Uterus (tissue), 2 donors: ENCODE results near the gene SNRNP40.

Experiments used
- POLR2A ChIP-seq, 2 donors: fragments of 450-650 bp; IDR thresholded peaks; one replicate each; pipeline ENCODE4 v1.6.1; 2016; ENCODE audit warnings: antibody characterized with exemption in 2 of 2, mild to moderate bottlenecking in 1 of 2, moderate library complexity in 1 of 2
- TF ChIP-seq, protein P1 (sequence below), 4 experiments: fragments of 200-600 bp in 2 of 4; fragments of 450-650 bp in 2 of 4; sonication (generic) in 2 of 4; IDR thresholded peaks; one replicate each; pipeline ENCODE4 v1.5.1; 2016 to 2019; ENCODE audit warnings: antibody characterized with exemption in 4 of 4, mild to moderate bottlenecking in 2 of 4, moderate library complexity in 1 of 4

DNA sequence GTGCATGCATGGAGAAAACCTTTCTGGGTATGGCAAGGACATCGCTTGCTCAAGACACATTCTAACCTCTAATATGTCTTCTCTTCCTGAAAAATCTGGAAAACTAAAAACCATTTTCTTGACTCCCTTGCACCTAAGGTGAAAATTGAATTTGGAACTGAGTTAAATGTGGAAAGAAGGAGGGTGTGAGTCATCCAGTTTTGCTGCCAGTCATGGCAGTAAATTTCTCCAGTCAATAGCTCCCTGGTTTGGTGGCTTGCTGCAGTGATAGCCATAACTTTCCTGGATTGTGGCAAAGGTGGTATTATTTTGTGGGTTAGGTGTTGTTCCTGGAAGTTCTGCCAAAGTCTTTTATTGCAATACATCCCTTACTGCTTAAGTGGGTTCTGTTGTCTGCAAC lies 2.8 kb upstream of the SNRNP40 start:
- TF ChIP-seq, protein P1, sequence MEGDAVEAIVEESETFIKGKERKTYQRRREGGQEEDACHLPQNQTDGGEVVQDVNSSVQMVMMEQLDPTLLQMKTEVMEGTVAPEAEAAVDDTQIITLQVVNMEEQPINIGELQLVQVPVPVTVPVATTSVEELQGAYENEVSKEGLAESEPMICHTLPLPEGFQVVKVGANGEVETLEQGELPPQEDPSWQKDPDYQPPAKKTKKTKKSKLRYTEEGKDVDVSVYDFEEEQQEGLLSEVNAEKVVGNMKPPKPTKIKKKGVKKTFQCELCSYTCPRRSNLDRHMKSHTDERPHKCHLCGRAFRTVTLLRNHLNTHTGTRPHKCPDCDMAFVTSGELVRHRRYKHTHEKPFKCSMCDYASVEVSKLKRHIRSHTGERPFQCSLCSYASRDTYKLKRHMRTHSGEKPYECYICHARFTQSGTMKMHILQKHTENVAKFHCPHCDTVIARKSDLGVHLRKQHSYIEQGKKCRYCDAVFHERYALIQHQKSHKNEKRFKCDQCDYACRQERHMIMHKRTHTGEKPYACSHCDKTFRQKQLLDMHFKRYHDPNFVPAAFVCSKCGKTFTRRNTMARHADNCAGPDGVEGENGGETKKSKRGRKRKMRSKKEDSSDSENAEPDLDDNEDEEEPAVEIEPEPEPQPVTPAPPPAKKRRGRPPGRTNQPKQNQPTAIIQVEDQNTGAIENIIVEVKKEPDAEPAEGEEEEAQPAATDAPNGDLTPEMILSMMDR (IDR thresholded peaks at IDR 0.05): no peak
- no peak for TF ChIP-seq POLR2A (IDR thresholded peaks at IDR 0.05)
